GM12892 (cell line): ENCODE results near the gene OR6C3.
"Not testable (repeated sequence)": the region's sequence is repeated elsewhere in the genome, so short reads cannot be mapped to it uniquely, and the experiment has no call there.

Experiments
- POLR2A ChIP-seq: IDR thresholded peaks from 2 replicates; pipeline ENCODE4 v1.6.1; 2011; ENCODE audit warnings: low read depth, low read length, control low read depth
- POLR2AphosphoS5 ChIP-seq: IDR thresholded peaks from 2 replicates; pipeline ENCODE4 v1.6.1; 2011; ENCODE audit warnings: low read depth, low read length, control low read depth

DNA sequence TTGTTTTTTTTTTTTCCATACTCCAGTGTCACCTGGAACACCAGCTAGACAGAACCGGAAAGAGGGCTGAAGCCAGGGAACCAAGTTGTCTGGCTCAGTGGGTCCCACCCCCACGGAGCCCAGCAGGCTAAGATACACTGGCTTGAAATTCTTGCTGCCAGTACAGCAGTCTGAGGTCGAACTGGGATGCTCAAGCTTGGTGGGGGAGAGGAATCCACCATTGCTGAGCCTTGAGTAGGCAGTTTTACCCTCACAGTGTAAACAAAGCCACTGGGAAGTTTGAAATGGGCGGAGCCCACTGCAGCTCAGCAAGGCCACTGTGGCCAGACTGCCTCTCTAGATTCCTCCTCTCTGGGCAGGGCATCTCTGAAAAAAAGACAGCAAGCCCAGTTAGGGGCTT, 24.8 kb downstream of the OR6C3 start:
- not testable (repeated sequence) for TF ChIP-seq POLR2A, POLR2AphosphoS5
